NOMO-1 treated with dmso at 0.1 percent for 144 hours (cell line): ENCODE data around the gene KRTAP10-7.
"Not testable (repeated sequence)": the region's sequence is repeated elsewhere in the genome, so short reads cannot be mapped to it uniquely, and the experiment has no call there.

Experiments
- DNase-seq: peaks from one replicate; lab custom pipeline; 2025; ENCODE audit not compliant: unreplicated experiment; lab: John Stamatoyannopoulos, UW

KRTAP10-7 gene

GRCh38 chr21:44610157-44610843, 9.9 kb downstream of the KRTAP10-7 start:
- not testable (repeated sequence) for DNase-seq

- no peak for DNase-seq
These were observed 11.2 kb downstream of the KRTAP10-7 start for GRCh38 chr21:44611551-44611950.

DNA sequence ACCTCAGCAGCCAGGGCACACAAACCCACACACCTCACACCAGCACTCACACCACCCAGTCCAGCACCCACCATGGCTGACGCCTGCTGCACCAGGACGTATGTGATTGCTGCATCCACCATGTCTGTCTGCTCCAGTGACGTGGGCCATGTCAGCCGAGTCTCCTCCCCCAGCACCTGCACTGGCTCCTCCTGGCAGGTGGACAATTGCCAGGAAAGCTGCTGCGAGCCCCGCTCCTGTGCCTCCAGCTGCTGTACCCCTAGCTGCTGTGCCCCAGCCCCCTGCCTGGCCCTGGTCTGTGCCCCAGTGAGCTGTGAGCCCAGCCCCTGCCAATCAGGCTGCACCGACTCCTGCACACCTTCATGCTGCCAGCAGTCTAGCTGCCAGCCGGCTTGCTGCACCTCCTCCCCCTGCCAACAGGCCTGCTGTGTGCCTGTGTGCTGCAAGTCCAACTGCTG, 11.7 kb downstream of the KRTAP10-7 start, which contains the start of gene KRTAP10-8:
Gene KRTAP10-8 (plus strand): TSS at position 51 of the 458 bp plus-strand sequence. CDS start 22 bp downstream, at position 73.
- no peak for DNase-seq

DNA sequence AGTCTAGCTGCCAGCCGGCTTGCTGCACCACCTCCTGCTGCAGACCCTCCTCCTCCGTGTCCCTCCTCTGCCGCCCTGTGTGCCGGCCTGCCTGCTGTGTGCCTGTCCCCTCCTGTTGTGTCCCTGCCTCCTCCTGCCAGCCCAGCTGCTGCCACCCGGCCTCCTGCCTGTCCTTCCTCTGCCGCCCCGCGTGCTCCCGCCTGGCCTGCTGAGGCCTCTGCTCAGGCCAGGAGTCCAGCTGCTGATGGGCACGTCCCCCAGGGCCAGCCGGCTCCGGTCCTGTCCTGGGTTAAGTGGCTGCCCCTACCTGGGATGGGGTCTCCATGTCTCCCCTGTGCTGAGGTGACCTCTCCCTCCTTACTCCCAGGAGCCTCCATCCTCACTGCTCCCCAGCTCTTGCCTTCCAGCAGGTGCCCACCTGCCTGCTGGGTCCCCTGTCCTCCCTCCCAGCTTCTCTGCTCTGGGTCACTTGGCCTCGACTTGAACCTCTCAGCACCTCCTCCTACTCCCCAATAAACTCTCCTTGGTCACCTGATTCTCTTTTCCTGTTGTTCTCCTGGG, 12.4 kb downstream of the KRTAP10-7 start:
- DNase-seq: no peak

GRCh38 chr21:44613386-44614155, 13.2 kb downstream of the KRTAP10-7 start:
- DNase-seq: no peak

DNA sequence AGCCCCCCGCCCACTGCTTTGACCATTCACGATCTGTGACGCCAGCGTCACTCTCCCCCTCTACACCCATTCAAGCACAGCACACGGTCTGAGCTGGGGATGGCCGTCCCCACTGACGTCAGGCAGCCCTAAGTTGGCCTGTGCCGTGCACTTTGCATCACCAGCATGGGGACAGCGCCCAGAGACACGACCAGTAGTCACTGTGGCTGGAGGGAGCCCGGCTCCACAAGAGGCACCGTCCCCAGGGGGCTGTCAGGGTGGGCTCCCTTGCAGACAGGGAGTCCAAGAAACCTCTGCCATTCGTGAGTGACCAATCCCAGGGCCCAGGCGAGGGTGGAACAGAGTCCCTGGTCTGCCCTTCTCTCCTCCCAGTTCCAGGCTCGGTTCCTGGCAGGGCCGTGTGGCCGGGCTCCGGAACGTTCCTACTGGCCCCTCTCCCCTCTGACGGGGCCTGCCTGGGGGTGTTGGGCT, 13.8 kb downstream of the KRTAP10-7 start:
- no peak for DNase-seq

- DNase-seq: no peak
These were observed 14.6 kb downstream of the KRTAP10-7 start for GRCh38 chr21:44614961-44615391.

- DNase-seq: no peak
These were observed 15.1 kb downstream of the KRTAP10-7 start for GRCh38 chr21:44615466-44615865.

DNA sequence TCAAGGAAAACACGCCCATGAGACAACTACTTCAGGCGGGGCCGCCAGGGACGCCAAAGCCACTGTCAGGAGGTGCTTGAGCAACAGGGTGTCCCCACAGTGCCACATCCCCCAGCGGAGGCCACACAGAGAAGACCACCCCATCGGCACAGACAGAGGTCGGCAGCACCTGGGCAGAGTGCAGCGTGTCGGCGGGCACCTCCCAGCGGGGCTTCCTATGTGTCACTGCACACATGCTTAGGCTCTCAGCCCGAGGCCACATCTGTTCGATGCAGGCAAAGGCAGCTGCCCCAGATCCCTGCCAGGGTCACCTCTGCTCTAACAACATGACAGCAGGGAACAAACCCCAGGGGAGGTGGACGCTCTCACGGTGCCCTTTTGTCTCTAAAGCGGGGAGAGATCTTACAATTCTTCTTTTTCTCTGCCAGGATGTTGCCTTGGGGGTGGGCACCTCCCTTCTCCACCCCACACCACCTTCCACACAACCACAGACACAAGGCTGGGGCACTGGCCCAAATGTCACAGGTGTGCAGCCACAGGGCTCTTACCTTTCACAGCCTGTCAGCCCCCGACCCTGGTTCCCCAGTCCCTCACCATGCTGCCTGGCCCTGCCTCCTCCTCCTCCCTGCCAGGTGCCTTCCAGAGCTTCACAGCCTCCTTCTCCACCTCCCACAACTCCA, 15.7 kb downstream of the KRTAP10-7 start:
- no peak for DNase-seq

DNA sequence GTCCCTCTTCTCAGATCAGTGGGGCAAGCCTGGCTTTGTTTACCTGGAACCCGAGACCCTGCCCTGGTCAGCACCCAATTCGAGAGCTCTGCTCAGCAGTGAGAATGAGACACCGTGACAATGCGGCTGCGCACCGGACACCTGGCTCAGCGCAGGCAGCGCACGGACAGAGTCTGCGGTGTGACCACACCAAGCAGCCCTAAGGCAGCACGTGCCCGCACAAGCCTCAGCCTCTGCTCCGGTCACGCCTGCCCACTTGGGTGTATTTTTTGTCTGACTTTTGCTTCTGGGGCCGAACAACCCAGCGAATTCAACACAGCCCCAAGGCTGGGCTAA, 16.2 kb downstream of the KRTAP10-7 start:
- no peak for DNase-seq

GRCh38 chr21:44617071-44617501, 16.7 kb downstream of the KRTAP10-7 start:
- DNase-seq: no peak

DNA sequence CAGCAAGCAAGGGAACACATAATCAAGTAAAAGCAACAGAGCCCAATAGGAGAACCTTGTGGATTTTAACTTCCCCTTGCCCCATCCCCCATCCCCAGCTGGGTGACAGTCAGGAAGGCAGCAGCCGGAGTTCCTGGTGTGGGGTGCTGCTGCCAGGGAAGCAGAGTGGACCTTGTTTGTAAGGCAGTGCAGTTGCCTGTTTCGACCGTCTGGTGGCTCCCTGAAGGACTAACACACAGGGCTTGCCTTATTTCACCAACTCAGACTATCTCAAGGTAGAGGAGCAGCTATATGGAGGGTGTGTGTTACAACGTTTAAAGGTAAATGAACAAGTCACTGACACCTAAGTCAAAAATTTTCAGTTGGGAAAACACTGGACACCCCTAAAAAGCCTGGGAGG, 18.1 kb downstream of the KRTAP10-7 start:
- DNase-seq: no peak

DNA sequence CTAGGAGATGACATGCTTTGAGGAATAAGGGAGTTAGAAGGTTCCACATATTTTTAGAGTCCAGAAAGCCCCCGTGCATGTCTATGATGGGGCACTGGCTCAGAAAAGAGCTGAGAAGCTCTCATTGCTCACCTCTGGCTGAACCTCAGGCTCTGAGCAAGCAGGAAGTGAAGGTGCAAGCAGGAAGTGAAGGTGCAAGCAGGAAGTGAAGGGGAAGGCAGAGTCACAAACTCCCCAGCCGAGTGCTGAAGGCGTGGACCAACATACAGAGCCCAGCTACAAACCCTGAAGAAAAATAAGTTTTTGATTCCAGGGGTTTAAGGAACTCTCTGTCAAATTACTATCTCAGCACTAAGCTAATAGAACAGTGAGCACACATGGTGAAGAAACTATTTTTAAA, 18.5 kb downstream of the KRTAP10-7 start:
- no peak for DNase-seq

- no peak for DNase-seq
These were observed 19.5 kb downstream of the KRTAP10-7 start for GRCh38 chr21:44619886-44620285.

DNA sequence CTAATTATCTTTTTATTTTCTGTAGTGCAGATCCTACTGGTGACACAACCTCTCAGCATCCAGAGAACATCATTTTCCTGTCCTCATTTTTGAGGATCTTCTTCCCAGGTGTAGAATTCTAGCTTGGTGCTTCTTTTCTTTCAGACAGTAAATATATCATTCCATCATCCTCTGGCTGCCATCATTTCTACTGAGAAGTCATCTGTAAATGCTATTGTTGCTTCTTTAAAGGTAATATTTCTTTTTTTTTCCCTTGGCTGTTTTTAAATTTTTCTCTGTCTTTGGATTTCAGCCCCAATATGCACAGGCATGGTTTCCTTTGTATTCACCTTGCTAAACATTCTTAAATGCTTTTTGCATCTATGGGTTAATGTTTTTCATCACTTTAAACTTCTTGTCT, 23.2 kb downstream of the KRTAP10-7 start:
- no peak for DNase-seq

DNA sequence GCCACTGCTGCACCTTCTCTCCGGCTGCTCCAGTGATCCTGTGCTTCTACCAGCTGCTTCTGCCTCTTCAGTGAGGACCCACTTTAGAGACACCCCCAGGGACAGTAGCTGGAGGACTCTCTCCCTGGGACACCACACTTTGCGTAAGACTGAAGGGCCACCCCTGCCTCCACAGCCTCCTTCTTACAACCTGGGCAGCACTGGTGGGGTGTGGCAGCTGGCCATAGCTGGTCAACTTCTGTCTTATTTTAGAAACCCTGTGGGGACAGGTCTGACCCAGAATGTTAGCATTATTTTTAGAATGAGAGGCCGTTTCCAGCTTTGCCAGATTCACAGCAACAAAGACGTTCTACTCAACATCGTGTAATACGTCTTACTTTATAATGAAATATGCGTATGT, 25.4 kb downstream of the KRTAP10-7 start:
- DNase-seq: no peak

GRCh38 chr21:44626262-44626661, 25.9 kb downstream of the KRTAP10-7 start:
- no peak for DNase-seq

- DNase-seq: no peak
These were observed 26.3 kb downstream of the KRTAP10-7 start, which contains the start of gene KRTAP10-9 for GRCh38 chr21:44626673-44627143. Gene KRTAP10-9, plus strand, starts transcription at chr21:44627093. Its CDS starts 79 bp downstream, at chr21:44627172.

DNA sequence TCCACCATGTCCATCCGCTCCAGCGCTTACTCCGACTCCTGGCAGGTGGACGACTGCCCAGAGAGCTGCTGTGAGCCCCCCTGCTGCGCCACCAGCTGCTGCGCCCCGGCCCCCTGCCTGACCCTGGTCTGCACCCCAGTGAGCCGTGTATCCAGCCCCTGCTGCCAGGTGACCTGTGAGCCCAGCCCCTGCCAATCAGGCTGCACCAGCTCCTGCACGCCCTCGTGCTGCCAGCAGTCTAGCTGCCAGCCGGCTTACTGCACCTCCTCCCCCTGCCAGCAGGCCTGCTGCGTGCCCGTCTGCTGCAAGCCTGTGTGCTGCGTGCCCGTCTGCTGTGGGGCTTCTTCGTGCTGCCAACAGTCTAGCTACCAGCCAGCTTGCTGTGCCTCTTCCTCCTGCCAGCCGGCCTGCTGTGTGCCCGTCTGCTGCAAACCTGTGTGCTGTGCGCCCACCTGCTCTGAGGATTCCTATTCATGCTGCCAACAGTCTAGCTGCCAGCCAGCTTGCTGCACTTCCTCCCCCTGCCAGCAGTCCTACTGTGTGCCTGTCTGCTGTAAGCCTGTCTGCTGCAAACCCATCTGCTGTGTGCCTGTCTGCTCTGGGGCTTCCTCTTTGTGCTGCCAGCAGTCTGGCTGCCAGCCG, 26.9 kb downstream of the KRTAP10-7 start:
- DNase-seq: not testable (repeated sequence)

DNA sequence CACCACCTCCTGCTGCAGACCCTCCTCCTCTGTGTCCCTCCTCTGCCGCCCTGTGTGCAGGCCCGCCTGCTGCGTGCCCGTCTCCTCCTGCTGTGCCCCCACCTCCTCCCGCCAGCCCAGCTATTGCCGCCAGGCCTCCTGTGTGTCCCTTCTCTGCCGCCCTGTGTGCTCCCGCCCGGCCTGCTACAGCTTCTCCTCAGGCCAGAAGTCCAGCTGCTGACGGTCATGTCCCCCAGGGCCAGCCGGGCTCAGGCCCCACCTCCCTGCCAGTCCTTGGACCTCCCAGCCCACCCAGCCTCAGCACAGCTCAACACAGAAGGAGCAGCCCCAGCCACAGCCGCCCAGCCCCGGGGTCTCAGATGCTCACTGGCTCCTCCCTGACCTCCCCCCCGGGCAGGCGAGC, 27.4 kb downstream of the KRTAP10-7 start:
- DNase-seq: not testable (repeated sequence)
